HepG2 (cell line): ENCODE data around the gene COL25A1. TPM values are rescaled to one million over a fixed set of nuclear protein-coding genes. Genes with fewer than 3 reads are reported as not detected.

Experiments
- ATAC-seq: fragments of 200-7000 bp; cut with Tn5 transposase; 3 replicates; pipeline ENCODE4 v1.9.1; 2020; ENCODE audit warnings: mild to moderate bottlenecking, moderate library complexity
- BruUV-seq: library from RNA; stranded (reverse); fragments of 400-500 nt; replicated peaks from 2 replicates; lab custom pipeline; 2021; lab: Mats Ljungman, UMichigan
- CTCF ChIA-PET: fragments of 300-600 bp; formaldehyde crosslinking; extraction: SDS; loops from one replicate; lab custom pipeline; 2021; ENCODE audit warnings: low total read pairs, inconsistent platforms, low intra/inter-chr PET ratio; lab: Yijun Ruan, JAX
- POLR2A ChIA-PET: fragments of 350-600 bp; sonication (Branson Sonifier 250); formaldehyde crosslinking; loops from one replicate; lab custom pipeline; 2020; ENCODE audit warnings: antibody characterized with exemption, inconsistent platforms; lab: Yijun Ruan, JAX
- DNase-seq: peaks from one replicate; pipeline ENCODE4 v3.0.0-alpha.2; 2015; ENCODE audit warnings: low spot score
- FAIRE-seq: peaks from 3 replicates; lab custom pipeline; 2011; peaks lifted over from hg19 to GRCh38; lab: Jason Lieb, UNC
- H2AFZ ChIP-seq: one replicate; pipeline ENCODE4 v1.6.1; 2011; ENCODE audit warnings: low read length, inconsistent platforms
- H3K27ac ChIP-seq: fragments of 300-600 bp; 3 replicates; pipeline ENCODE4 v1.8.0; 2011; ENCODE audit warnings: mixed run types, mild to moderate bottlenecking, mixed read lengths, low read length, inconsistent platforms; ENCODE audit not compliant: insufficient read depth; ENCODE audit errors: extremely low read length
- H3K27me3 ChIP-seq, 2 experiments: fragments of 200-600 bp in 1 of 2; 2 replicates in 1 of 2; 3 replicates in 1 of 2; pipeline versions ENCODE4 v1.6.0 to v1.8.0; 2011; ENCODE audit warnings: low read length in 2 of 2, mild to moderate bottlenecking in 2 of 2, moderate library complexity in 2 of 2, inconsistent platforms in 1 of 2; ENCODE audit not compliant: insufficient read depth in 2 of 2, control insufficient read depth in 1 of 2
- H3K36me3 ChIP-seq, 2 experiments: fragments of 200-600 bp in 1 of 2; replicated peaks in 1 of 2; 2 replicates in 1 of 2; 3 replicates in 1 of 2; pipeline versions ENCODE4 v1.5.1 to v1.8.0; 2011; ENCODE audit warnings: low read length in 2 of 2, inconsistent platforms in 1 of 2; ENCODE audit not compliant: insufficient read depth in 2 of 2, control insufficient read depth in 1 of 2
- H3K4me1 ChIP-seq: 2 replicates; pipeline ENCODE4 v1.5.1; 2012; ENCODE audit warnings: low read length, inconsistent platforms; ENCODE audit not compliant: insufficient read depth
- H3K4me2 ChIP-seq: 2 replicates; pipeline ENCODE4 v1.6.0; 2011; ENCODE audit warnings: low read depth, low read length, inconsistent platforms
- H3K4me3 ChIP-seq, 3 experiments: fragments of 200-600 bp in 1 of 3; sonication (generic), shearing (Covaris generic) in 1 of 3; replicated peaks in 1 of 3; 2 replicates each; pipeline ENCODE4 v1.5.1; 2011 to 2016; ENCODE audit warnings: low read length in 3 of 3, inconsistent platforms in 2 of 3, low read depth in 2 of 3, mild to moderate bottlenecking in 2 of 3, control low read depth in 1 of 3, mixed read lengths in 1 of 3; ENCODE audit not compliant: insufficient read depth in 1 of 3
- H3K79me2 ChIP-seq: one replicate; pipeline ENCODE4 v1.6.1; 2011; ENCODE audit warnings: low read length, inconsistent platforms; ENCODE audit not compliant: insufficient read depth
- H3K9ac ChIP-seq: 2 replicates; pipeline ENCODE4 v1.6.0; 2011; ENCODE audit warnings: mild to moderate bottlenecking, low read depth, low read length, inconsistent platforms; ENCODE audit not compliant: insufficient read depth
- H3K9me3 ChIP-seq: 2 replicates; pipeline ENCODE4 v1.5.1; 2012; ENCODE audit warnings: mild to moderate bottlenecking, low read length
- H4K20me1 ChIP-seq: 2 replicates; pipeline ENCODE4 v1.6.0; 2011; ENCODE audit warnings: inconsistent platforms, mild to moderate bottlenecking, low read length, moderate library complexity; ENCODE audit not compliant: insufficient read depth
- DNMT1 ChIP-seq: sonication (generic); formaldehyde crosslinking; IDR thresholded peaks from 2 replicates; pipeline ENCODE4 v1.5.1; 2020; ENCODE audit warnings: mild to moderate bottlenecking, missing genetic modification reagents
- LRRFIP1 ChIP-seq: sonication (generic); formaldehyde crosslinking; conservative IDR thresholded peaks from 2 replicates; pipeline ENCODE4 v1.4.0; 2020; ENCODE audit warnings: missing genetic modification reagents
- MAFF ChIP-seq: IDR thresholded peaks from 2 replicates; pipeline ENCODE4 v1.6.1; 2011; ENCODE audit warnings: low read depth, low read length, improper control_type of control experiment
- MBNL3 ChIP-seq: fragments of 250-450 bp; sonication (Bioruptor Pico); conservative IDR thresholded peaks from 2 replicates; pipeline ENCODE4 v1.8.0; 2022; ENCODE audit warnings: mild to moderate bottlenecking, inconsistent platforms
- SIX4 ChIP-seq: sonication (generic); formaldehyde crosslinking; IDR thresholded peaks from 2 replicates; pipeline ENCODE4 v1.4.0; 2020; ENCODE audit warnings: missing genetic modification reagents
- SPEN ChIP-seq: sonication (generic); formaldehyde crosslinking; IDR thresholded peaks from 2 replicates; pipeline ENCODE4 v1.5.1; 2020; ENCODE audit warnings: low read depth, mild to moderate bottlenecking, missing genetic modification reagents
- SSRP1 ChIP-seq: IDR thresholded peaks from 2 replicates; pipeline ENCODE4 v1.6.1; 2016; ENCODE audit warnings: control low read depth
- ZFP36L1 ChIP-seq: sonication (generic); formaldehyde crosslinking; IDR thresholded peaks from 2 replicates; pipeline ENCODE4 v1.8.0; 2022; ENCODE audit warnings: mild to moderate bottlenecking, missing genetic modification reagents, moderate library complexity
- ZFY ChIP-seq: sonication (generic); formaldehyde crosslinking; IDR thresholded peaks from 2 replicates; pipeline ENCODE4 v1.4.0; 2020; ENCODE audit warnings: missing genetic modification reagents
- ZNF121 ChIP-seq: sonication (generic); formaldehyde crosslinking; IDR thresholded peaks from 2 replicates; pipeline ENCODE4 v1.5.0; 2020; ENCODE audit warnings: mild to moderate bottlenecking, missing genetic modification reagents
- ZNF263 ChIP-seq: sonication (generic); formaldehyde crosslinking; IDR thresholded peaks from 2 replicates; pipeline ENCODE4 v1.4.0; 2020; ENCODE audit warnings: missing genetic modification reagents
- ZNF382 ChIP-seq: sonication (generic); formaldehyde crosslinking; IDR thresholded peaks from 2 replicates; pipeline ENCODE4 v1.5.0; 2020; ENCODE audit warnings: missing genetic modification reagents, mild to moderate bottlenecking, borderline replicate concordance
- ZNF558 ChIP-seq: sonication (generic); formaldehyde crosslinking; IDR thresholded peaks from 2 replicates; pipeline ENCODE4 v1.9.0; 2022; ENCODE audit warnings: mild to moderate bottlenecking, missing genetic modification reagents, borderline replicate concordance
- ZNF574 ChIP-seq: sonication (generic); formaldehyde crosslinking; IDR thresholded peaks from 2 replicates; pipeline ENCODE4 v1.4.0; 2020; ENCODE audit warnings: missing genetic modification reagents
- ZNF674 ChIP-seq: sonication (generic); formaldehyde crosslinking; IDR thresholded peaks from 2 replicates; pipeline ENCODE4 v1.5.0; 2020; ENCODE audit warnings: low read depth, mild to moderate bottlenecking, missing genetic modification reagents
- ZXDC ChIP-seq: sonication (generic); formaldehyde crosslinking; IDR thresholded peaks from 2 replicates; pipeline ENCODE4 v1.5.0; 2020; ENCODE audit warnings: mild to moderate bottlenecking, missing genetic modification reagents
- WGBS: methylation state at CpG from one replicate; pipeline ENCODE4 v1.1.6; 2017; ENCODE audit warnings: low lambda C conversion rate; 5-methylcytosine and 5-hydroxymethylcytosine counted together
- in situ Hi-C: cut with HindIII; loops from 2 replicates; pipeline ENCODE4 v1.10.0; 2017; ENCODE audit warnings: low pct_unique_long_range_greater_than_20kb; ENCODE audit not compliant: extremely low pct_ligation_motif_present
- intact Hi-C: fragments of 100-400 bp; cut with micrococcal nuclease; formaldehyde crosslinking; loops from one replicate; pipeline ENCODE4 v1.10.0; 2022; ENCODE audit not compliant: unreplicated experiment
- polyA plus RNA-seq, 8 experiments: library from polyadenylated mRNA; depleted of rRNA in 3 of 8; stranded (reverse) in 7 of 8; unstranded in 1 of 8; fragments of >200 nt; fragmentation: Illumina TruSeq in 4 of 8; extraction: Trizol in 4 of 8; gene quantifications; 2 replicates each; pipeline versions ENCODE4 v1.2.1 to v1.2.3, GENCODE V29; 2011 to 2016; ENCODE audit warnings: low read depth in 4 of 8, missing spikeins in 1 of 8, mixed read lengths in 1 of 8; ENCODE audit not compliant: insufficient read depth in 1 of 8
- total RNA-seq, 5 experiments: library from RNA; depleted of rRNA; stranded (reverse); fragments of >200 nt; fragmentation: Illumina TruSeq; extraction: Trizol; gene quantifications; 2 replicates each; pipeline ENCODE4 v1.2.3, GENCODE V29; 2016; ENCODE audit warnings: low read depth in 1 of 5

Gene COL25A1
- total and polyA plus RNA-seq, 2 of the 13 experiments (the other 11 are each of a cell fraction or from before 2014, with no cell fraction given) = not detected

GRCh38 chr4:109172301-109172700 is 130.2 kb downstream of the COL25A1 start:
- DNase-seq (no peak), ATAC-seq (no peak)
- POLR2A ChIA-PET = no interaction called here
- intact Hi-C loops = no loop called here
- no peak overlapping the region for H3K4me3 ChIP-seq
- TF ChIP-seq MAFF = no peak
- TF ChIP-seq ZNF674 (CRISPR knock-in tag) = no peak
- no peak for TF ChIP-seq ZNF263 (CRISPR knock-in tag)
- no peak for TF ChIP-seq ZNF382 (CRISPR knock-in tag)
- TF ChIP-seq ZNF558 (CRISPR knock-in tag) = no peak
- TF ChIP-seq LRRFIP1 (CRISPR knock-in tag) = no peak
- TF ChIP-seq ZNF574 (CRISPR knock-in tag) = no peak
- TF ChIP-seq SSRP1 (CRISPR knock-in tag) = no peak
- TF ChIP-seq SPEN (CRISPR knock-in tag) = no peak
- no peak for TF ChIP-seq ZFP36L1
- no peak for TF ChIP-seq DNMT1 (CRISPR knock-in tag)
- no peak for TF ChIP-seq ZXDC (CRISPR knock-in tag)
- TF ChIP-seq ZNF121 (CRISPR knock-in tag) = no peak
- TF ChIP-seq SIX4 = no peak
- no peak for TF ChIP-seq MBNL3 (CRISPR knock-in tag)
- no peak for TF ChIP-seq ZFY (CRISPR knock-in tag)
- TF ChIP-seq, all 625 proteins: peak for 0
- no TSS peak for BruUV-seq
- WGBS = 2% methylated on average over 4 of the region's 4 CpGs
- no peaks in the 10 kb centered on the region for H3K4me1 ChIP-seq
- H2AFZ ChIP-seq = no peak overlapping the region
- H3K36me3 ChIP-seq = no peaks in the 10 kb centered on the region
- no peak overlapping the region for H3K9ac ChIP-seq
- H3K27me3 ChIP-seq = no peaks in the 10 kb centered on the region
- no peak for FAIRE-seq
- H3K4me2 ChIP-seq = no peak overlapping the region
- no peaks in the 10 kb centered on the region for H4K20me1 ChIP-seq
- in situ Hi-C loops = no loop called here
- no peaks in the 10 kb centered on the region for H3K79me2 ChIP-seq
- CTCF ChIA-PET = no interaction called here
- H3K9me3 ChIP-seq = no peaks in the 10 kb centered on the region
- no peak overlapping the region for H3K27ac ChIP-seq
